GM12878 (cell line): ENCODE measurements around the gene CHPF2. TPM values are rescaled to one million over a fixed set of nuclear protein-coding genes. Genes with fewer than 3 reads are reported as not detected.

Experiments
- ATAC-seq: fragments of 200-7000 bp; cut with Tn5 transposase; 3 replicates; pipeline ENCODE4 v1.9.1; 2020; ENCODE audit warnings: mild to moderate bottlenecking, moderate library complexity
- BruUV-seq: library from RNA; stranded (reverse); fragments of 400-500 nt; replicated peaks from 2 replicates; lab custom pipeline; 2021; lab: Mats Ljungman, UMichigan
- CTCF ChIA-PET: fragments of 300-600 bp; sonication (Branson Sonifier 250); formaldehyde crosslinking; extraction: SDS; loops from one replicate; lab custom pipeline; 2021; ENCODE audit warnings: inconsistent platforms; lab: Yijun Ruan, JAX
- POLR2A ChIA-PET: fragments of 350-600 bp; formaldehyde crosslinking; extraction: SDS; loops from one replicate; lab custom pipeline; 2021; ENCODE audit warnings: inconsistent platforms; lab: Charles Lee
- RAD21 ChIA-PET: fragments of 300-600 bp; sonication (Branson Sonifier 250); formaldehyde crosslinking; loops from one replicate; lab custom pipeline; 2023; ENCODE audit warnings: antibody characterized with exemption; ENCODE audit not compliant: unreplicated experiment; lab: Charles Lee
- SMC1A ChIA-PET: fragments of 300-600 bp; sonication (Branson Sonifier 250); formaldehyde crosslinking; loops from one replicate; lab custom pipeline; 2023; ENCODE audit not compliant: unreplicated experiment, uncharacterized antibody; lab: Charles Lee
- DNase-seq: peaks from one replicate; pipeline ENCODE4 v3.0.0-alpha.2; 2011; ENCODE audit warnings: low read depth, low spot score
- FAIRE-seq: peaks from 3 replicates; lab custom pipeline; 2011; peaks lifted over from hg19 to GRCh38; lab: Jason Lieb, UNC
- H2AFZ ChIP-seq: 2 replicates; pipeline ENCODE4 v1.6.0; 2011; ENCODE audit warnings: low read depth, low read length, control low read depth; ENCODE audit not compliant: control insufficient read depth
- H3K27ac ChIP-seq: 2 replicates; pipeline ENCODE4 v1.5.1; 2011; ENCODE audit warnings: control low read depth; ENCODE audit not compliant: control insufficient read depth, insufficient read depth
- H3K27me3 ChIP-seq, 2 experiments: replicated peaks in 1 of 2; 2 replicates each; pipeline versions ENCODE4 v1.6.0 to v1.6.1; 2011; ENCODE audit warnings: low read length in 1 of 2; ENCODE audit not compliant: control insufficient read depth in 2 of 2, insufficient read depth in 2 of 2
- H3K36me3 ChIP-seq, 2 experiments: 2 replicates each; pipeline ENCODE4 v1.5.1; 2011; ENCODE audit warnings: low read length in 1 of 2; ENCODE audit not compliant: control insufficient read depth in 2 of 2, insufficient read depth in 2 of 2
- H3K4me1 ChIP-seq: 2 replicates; pipeline ENCODE4 v1.6.1; 2011; ENCODE audit warnings: mild to moderate bottlenecking, low read length, moderate library complexity, mixed read lengths; ENCODE audit not compliant: control insufficient read depth, insufficient read depth
- H3K4me2 ChIP-seq: 2 replicates; pipeline ENCODE4 v1.6.0; 2011; ENCODE audit warnings: control low read depth; ENCODE audit not compliant: control insufficient read depth, insufficient read depth
- H3K4me3 ChIP-seq: fragments of 200-600 bp; sonication (generic); 2 replicates; pipeline ENCODE4 v1.5.1; 2016
- H3K79me2 ChIP-seq: 2 replicates; pipeline ENCODE4 v1.6.0; 2011; ENCODE audit warnings: low read length; ENCODE audit not compliant: control insufficient read depth, insufficient read depth
- H3K9ac ChIP-seq: 2 replicates; pipeline ENCODE4 v1.8.0; 2011; ENCODE audit warnings: low read length, control low read depth, mixed read lengths; ENCODE audit not compliant: control insufficient read depth, insufficient read depth
- H3K9me3 ChIP-seq: replicated peaks from 3 replicates; pipeline ENCODE4 v1.5.1; 2011; ENCODE audit warnings: mild to moderate bottlenecking, low read length; ENCODE audit not compliant: control insufficient read depth, insufficient read depth
- H4K20me1 ChIP-seq: 2 replicates; pipeline ENCODE4 v1.6.0; 2011; ENCODE audit not compliant: control insufficient read depth, insufficient read depth
- BCLAF1 ChIP-seq: fragments of 450-650 bp; IDR thresholded peaks from 2 replicates; pipeline ENCODE4 v1.6.1; 2017; ENCODE audit warnings: antibody characterized with exemption, mild to moderate bottlenecking, moderate library complexity
- E2F4 ChIP-seq: IDR thresholded peaks from 2 replicates; pipeline ENCODE4 v1.6.1; 2012; ENCODE audit warnings: low read depth, low read length, improper control_type of control experiment
- E4F1 ChIP-seq: fragments of 450-650 bp; IDR thresholded peaks from 2 replicates; pipeline ENCODE4 v1.6.1; 2018; ENCODE audit warnings: borderline replicate concordance, mild to moderate bottlenecking; ENCODE audit not compliant: partially characterized antibody
- ETV6 ChIP-seq, 2 experiments: fragments of 450-650 bp in 1 of 2; IDR thresholded peaks in 1 of 2; conservative IDR thresholded peaks in 1 of 2; 2 replicates each; pipeline ENCODE4 v1.6.1; 2014; ENCODE audit warnings: antibody characterized with exemption in 1 of 2, borderline replicate concordance in 1 of 2, low read depth in 1 of 2, mild to moderate bottlenecking in 1 of 2, moderate library complexity in 1 of 2
- EZH2 ChIP-seq: IDR thresholded peaks from 2 replicates; pipeline ENCODE4 v1.6.1; 2012; ENCODE audit warnings: low read depth, mild to moderate bottlenecking, control low read depth, inconsistent platforms, low read length, borderline replicate concordance; ENCODE audit not compliant: control insufficient read depth
- HDGF ChIP-seq: fragments of 450-650 bp; IDR thresholded peaks from 2 replicates; pipeline ENCODE4 v1.6.1; 2016; ENCODE audit warnings: antibody characterized with exemption
- KLF5 ChIP-seq: fragments of 450-650 bp; IDR thresholded peaks from 2 replicates; pipeline ENCODE4 v1.6.1; 2014; ENCODE audit warnings: mild to moderate bottlenecking; ENCODE audit not compliant: partially characterized antibody
- NR2F1 ChIP-seq: fragments of 450-650 bp; conservative IDR thresholded peaks from 2 replicates; pipeline ENCODE4 v1.6.1; 2017; ENCODE audit warnings: mild to moderate bottlenecking
- RAD21 ChIP-seq: IDR thresholded peaks from 2 replicates; pipeline ENCODE4 v1.6.1; 2011; ENCODE audit warnings: mild to moderate bottlenecking, low read depth, low read length, moderate library complexity; ENCODE audit not compliant: insufficient read depth
- SMAD5 ChIP-seq: IDR thresholded peaks from 2 replicates; pipeline ENCODE4 v1.6.1; 2016; ENCODE audit warnings: antibody characterized with exemption, low read depth
- STAT3 ChIP-seq: IDR thresholded peaks from 2 replicates; pipeline ENCODE4 v1.6.1; 2011; ENCODE audit warnings: low read depth, low read length, improper control_type of control experiment
- ZBTB33 ChIP-seq: fragments of 450-650 bp; IDR thresholded peaks from 2 replicates; pipeline ENCODE4 v1.6.1; 2017; ENCODE audit warnings: mild to moderate bottlenecking
- WGBS: methylation state at CpG from one replicate; pipeline ENCODE4 v1.1.6; 2016; ENCODE audit warnings: low lambda C conversion rate; ENCODE audit not compliant: insufficient replicate concordance, insufficient coverage; ENCODE audit errors: missing lambda C conversion rate; 5-methylcytosine and 5-hydroxymethylcytosine counted together
- in situ Hi-C: fragments of 300-500 bp; cut with MboI; formaldehyde crosslinking; loops from 9 replicates; pipeline ENCODE4 v1.14.3; 2018; ENCODE audit warnings: mixed read lengths
- intact Hi-C: fragments of 100-400 bp; cut with micrococcal nuclease; formaldehyde crosslinking; loops from one replicate; pipeline ENCODE4 v1.14.2; 2022; ENCODE audit not compliant: unreplicated experiment
- polyA plus RNA-seq, 11 experiments: library from polyadenylated mRNA; depleted of rRNA in 4 of 11; unstranded in 6 of 11; stranded (reverse) in 5 of 11; fragments of >200 nt; fragmentation: Nextera tagmentation in 4 of 11; fragmentation: Illumina TruSeq in 1 of 11; extraction: Ambion mirVana in 4 of 11; extraction: Trizol in 1 of 11; gene quantifications; 1 replicate in 1 of 11; 2 replicates in 10 of 11; pipeline versions ENCODE4 v1.2.1 to v1.2.3, GENCODE V29; 2011 to 2016; ENCODE audit warnings: inconsistent platforms in 2 of 11, missing spikeins in 2 of 11, low read depth in 1 of 11
- total RNA-seq, 4 experiments: library from RNA; depleted of rRNA in 3 of 4; stranded (reverse); fragments of >200 nt in 3 of 4; fragmentation: Illumina TruSeq in 1 of 4; extraction: Trizol in 1 of 4; gene quantifications; 2 replicates each; pipeline versions ENCODE4 v1.2.1 to v1.2.3, GENCODE V29; 2013 to 2021

CHPF2 gene
- total and polyA plus RNA-seq, 10 of the 15 experiments (the other 5 are each of a cell fraction or from before 2014, with no cell fraction given), result 0.23 to 33.1 (median 11.5) TPM

- no peak overlapping the region for H3K4me2 ChIP-seq
- no peaks in the 10 kb centered on the region for H3K9me3 ChIP-seq
- ChIA-PET RAD21 (no interaction called here), CTCF (no interaction called here), SMC1A (no interaction called here), POLR2A (no interaction called here)
- FAIRE-seq, result no peak
- no peak for ATAC-seq
- H4K20me1 ChIP-seq, result no peaks in the 10 kb centered on the region
- no TSS peak for BruUV-seq
- H3K79me2 ChIP-seq, result no peaks in the 10 kb centered on the region
- in situ Hi-C loops (no loop called here), intact Hi-C loops (no loop called here)
- peaks cover 7% of the 10 kb centered on the region for H3K4me1 ChIP-seq
- H3K4me3 ChIP-seq, result no peak overlapping the region
- no peaks in the 10 kb centered on the region for H3K36me3 ChIP-seq
- H3K27me3 ChIP-seq, result peaks cover 0 to 6% of the 10 kb centered on the region in 2 experiments; a peak in 1 of 4 replicates
- H3K27ac ChIP-seq, result no peak overlapping the region
- 54% methylated on average over 22 of the region's 23 CpGs for WGBS
- TF ChIP-seq EZH2 (no peak), ZBTB33 (no peak), BCLAF1 (no peak), NR2F1 (no peak), E2F4 (no peak), ETV6 (conservative IDR thresholded peaks at IDR 0.05 in 1 of 2, IDR thresholded peaks at IDR 0.05 in 1 of 2; ENCODE audit: borderline replicate concordance in 1 of 2, low read depth in 1 of 2) (no peak), STAT3 (no peak), KLF5 (no peak), HDGF (no peak), RAD21 (no peak), SMAD5 (no peak), E4F1 (no peak)
- DNase-seq, result no peak
- no peak overlapping the region for H2AFZ ChIP-seq
- H3K9ac ChIP-seq, result no peak overlapping the region
Observed at GRCh38 chr7:151192002-151192539, 40.2 kb upstream of the CHPF2 start.
